Activated T-cell treated with anti-CD3 and anti-CD28 coated beads, Interleukin-2, amount 50 U/mL, for 48 hours (primary cell): ENCODE data around the gene OR8D2.

ENCODE experiments used
- DNase-seq, 2 experiments: peaks; one replicate each; pipeline ENCODE4 v3.0.0-alpha.2; 2020

The OR8D2 gene, protein sequence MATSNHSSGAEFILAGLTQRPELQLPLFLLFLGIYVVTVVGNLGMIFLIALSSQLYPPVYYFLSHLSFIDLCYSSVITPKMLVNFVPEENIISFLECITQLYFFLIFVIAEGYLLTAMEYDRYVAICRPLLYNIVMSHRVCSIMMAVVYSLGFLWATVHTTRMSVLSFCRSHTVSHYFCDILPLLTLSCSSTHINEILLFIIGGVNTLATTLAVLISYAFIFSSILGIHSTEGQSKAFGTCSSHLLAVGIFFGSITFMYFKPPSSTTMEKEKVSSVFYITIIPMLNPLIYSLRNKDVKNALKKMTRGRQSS

DNA sequence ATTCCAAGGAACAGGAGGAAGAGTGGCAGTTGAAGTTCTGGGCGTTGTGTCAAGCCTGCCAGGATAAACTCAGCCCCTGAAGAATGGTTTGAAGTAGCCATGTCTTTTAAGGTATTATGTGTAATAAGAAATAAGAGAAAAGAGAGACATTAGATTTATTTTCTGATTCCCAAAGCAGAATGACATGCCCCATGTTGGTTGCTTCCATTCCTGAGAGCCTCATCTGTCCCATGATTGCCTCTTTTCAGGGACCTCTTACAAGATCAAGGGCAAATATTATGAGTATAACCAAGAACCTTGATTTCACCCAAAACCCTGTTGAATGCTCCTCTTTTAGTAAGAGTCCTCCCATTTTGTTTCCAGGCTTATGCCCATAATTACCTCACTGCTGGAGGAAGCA, at the start of gene OR8D2:
OR8D2 (minus strand) TSS at position 101 of the 400 bp plus-strand sequence; CDS start at position 101, 0 bp downstream.
- DNase-seq: no peak

DNA sequence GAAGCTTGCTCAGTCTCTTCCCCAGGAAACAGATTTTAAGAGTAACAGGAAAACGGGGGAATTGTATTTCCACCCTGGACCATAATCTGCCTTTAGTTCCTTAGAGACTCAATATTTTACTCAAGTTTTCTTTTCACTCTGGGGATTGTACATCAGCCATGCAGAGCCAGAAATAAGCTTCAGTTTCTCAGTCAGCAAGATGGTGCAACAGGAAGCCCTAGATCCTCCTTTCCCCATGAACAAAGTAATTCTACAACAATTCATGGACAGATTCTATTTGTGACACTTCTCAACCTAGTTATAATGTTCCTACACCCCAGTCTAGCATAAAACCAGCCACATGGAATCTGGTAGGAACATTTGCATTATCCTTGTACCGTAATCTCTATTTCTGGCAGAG, 39.6 kb upstream of the OR8D2 start:
- DNase-seq: no peak

DNA sequence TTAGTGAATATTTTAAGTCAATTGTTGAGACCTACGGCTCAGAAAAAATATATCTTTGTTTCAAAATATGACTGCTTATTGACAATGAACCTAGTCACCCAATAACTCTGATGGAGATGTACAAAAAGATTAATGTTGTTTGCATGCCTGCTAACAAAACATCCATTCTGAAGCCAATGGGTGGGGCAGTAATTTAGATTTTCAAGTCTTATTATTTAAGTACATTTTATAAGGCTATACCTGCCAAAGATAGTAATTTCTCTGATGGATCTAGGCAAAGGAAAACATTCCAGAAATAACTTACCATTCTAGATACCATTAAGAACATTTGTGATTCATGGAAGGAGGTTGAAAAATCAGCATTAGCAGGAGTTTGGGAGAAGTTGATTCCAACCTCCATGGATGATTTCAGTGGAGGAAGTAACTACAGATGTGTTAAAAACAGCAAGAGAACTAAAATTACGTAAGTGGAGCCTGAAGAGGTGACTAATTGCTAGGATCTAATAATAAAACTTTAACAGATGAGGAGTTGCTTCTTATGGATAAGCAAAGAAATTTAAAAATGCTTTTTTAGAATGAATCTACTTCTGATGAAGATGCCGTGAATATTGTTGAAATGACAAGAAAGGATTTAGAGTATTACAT, 26.4 kb upstream of the OR8D2 start:
- no peak for DNase-seq

DNA sequence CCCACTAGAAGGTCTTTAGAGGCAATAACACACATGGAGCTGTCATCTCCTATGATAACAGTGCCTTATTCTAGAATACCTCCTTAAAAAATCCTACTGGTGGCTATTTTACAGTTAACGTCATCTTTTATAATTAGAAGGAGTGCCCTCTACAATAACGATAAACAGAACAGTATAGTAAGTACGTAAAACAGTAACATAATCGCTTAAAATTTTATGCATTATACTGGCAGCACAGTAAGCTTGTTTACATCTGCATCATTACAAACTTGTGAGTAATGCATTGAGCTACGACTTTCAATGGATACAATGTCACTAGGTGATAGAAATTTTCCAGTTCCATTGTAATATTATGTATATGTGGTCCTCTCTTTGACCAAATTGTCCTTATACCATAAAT, 24.3 kb upstream of the OR8D2 start:
- DNase-seq: no peak

DNA sequence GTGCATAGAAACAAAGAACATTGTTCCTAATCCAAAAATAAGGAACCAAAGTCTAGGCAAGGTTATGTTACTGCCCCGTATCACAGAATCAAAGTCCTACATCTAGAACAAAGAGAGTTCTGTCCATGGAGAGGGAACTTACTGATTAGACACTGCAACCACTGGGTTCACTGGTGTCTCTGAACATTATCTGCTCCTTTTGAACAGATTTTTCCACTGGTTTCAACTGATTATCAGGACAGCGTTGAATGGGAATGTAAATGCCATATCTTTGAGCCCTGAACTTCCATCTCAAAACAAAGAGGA, 20.1 kb upstream of the OR8D2 start:
- DNase-seq: no peak

DNA sequence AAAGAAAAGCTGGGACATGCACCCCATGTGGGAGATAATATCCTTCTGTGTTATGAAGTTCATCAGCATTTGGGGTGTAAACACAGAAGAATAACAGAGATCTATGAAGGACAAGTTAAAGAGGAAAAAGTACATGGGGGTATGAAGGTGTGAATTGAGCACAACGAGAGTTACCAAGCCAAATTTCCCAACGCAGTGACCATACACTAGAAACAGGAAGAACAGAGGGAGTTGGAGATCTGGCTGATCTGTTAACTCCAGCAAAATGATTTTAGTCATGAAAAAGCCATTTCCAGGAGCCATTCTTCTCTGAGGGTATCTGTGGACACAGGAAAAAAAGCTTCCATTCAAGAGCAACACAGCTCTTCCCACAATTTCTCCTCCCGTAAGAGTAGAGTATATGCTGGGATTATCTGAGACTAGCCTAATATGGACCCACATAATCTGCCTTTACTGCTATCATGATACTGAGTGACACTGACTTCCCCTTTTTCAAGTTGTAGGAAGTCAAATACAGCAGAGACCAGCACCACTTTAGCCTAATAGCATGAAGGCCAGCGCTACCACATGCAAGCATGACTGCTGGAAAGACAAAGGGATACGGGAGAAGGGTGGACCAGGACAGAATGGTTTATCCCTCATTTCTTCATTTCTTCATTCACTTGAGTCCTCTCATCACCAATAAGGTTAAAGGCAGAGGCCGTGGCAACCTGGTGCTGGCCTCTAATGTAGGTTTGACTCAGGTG, 19.6 kb upstream of the OR8D2 start:
- DNase-seq: no peak

DNA sequence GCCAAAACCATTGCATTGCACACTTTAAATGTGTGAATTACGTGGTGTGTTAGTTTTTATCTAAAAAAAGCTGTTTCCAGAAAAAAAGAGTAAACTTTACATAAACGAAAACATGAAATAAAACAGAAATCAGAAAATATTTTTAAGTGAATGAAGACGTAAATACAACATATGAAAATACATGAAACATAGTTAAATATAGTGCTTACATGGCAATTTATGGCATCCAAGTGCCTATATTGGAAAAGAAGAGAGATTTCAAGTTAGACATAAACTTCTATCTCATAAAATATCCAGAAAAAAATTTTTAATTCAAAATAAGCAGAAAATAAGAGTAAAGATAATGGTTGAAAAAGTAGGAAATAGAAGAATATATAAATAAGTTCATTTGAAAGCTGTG, 11.9 kb upstream of the OR8D2 start:
- DNase-seq: no peak

DNA sequence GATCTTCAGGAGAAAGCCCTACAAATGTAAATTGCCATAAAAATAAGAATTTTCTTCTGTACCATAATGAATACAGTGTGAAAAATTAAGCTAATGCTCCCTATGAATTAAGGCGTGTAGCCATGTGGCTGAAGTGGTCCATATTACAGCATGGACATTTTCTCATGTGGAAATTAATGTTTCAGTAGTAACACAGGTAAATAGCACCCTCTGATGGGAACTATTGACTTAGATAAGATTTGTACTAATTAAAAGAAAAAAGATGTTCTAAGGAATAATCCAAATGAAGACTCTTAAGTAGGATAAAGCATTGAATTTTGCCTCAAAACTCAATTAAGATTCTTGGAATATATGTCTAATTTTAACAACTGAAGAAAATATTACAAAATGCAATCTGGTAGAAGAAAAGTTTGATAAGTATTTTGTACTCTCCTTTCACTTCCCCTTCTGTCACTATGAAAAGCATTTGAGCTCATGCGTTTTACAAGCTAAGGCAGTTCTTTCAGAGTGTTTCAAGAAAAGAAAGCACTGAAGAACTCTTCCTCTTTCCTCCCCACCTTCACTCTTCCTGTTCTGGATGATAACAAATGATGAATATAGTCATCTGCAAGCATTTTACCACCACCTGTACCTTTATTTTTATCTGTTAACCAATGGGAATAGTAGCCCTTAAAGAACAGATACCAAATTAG, 9.9 kb upstream of the OR8D2 start:
- no peak for DNase-seq

DNA sequence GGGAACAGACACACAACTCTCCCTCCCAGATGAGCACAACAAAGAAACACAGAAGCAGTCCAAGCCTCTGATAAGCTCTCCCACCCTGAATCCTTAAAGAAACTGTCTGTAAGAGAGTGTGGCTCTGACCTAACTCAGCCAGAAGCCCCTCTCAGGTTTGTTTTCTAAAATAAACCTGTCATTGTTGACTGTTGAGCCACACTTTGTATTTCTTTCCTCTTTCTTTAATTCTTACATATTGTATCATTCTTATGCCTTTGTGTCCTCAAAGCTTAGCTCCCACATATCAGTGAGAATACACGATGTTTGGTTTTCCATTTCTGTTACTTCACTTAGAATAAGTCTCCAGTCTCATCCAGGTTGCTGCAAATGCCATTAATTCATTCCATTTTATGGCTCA, 7.8 kb upstream of the OR8D2 start:
- DNase-seq: no peak

DNA sequence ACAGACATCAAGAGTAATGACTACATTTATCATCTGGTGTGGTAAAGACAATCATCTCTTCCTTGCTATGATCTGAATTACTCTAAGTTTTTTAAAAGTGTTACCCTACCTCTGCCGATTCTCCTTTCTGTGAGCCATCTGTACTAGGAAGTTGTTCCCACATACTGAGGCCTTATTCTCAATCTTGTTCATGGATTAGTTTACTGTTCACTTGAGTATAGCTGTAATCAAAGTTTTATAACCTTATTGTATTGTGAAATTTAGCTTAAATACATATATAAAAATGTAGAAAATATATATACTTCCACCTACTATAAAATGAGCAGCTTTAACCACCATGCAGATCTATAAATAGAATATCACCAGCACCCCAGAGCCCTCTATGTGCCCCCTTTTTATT, 2.4 kb upstream of the OR8D2 start:
- no peak for DNase-seq

DNA sequence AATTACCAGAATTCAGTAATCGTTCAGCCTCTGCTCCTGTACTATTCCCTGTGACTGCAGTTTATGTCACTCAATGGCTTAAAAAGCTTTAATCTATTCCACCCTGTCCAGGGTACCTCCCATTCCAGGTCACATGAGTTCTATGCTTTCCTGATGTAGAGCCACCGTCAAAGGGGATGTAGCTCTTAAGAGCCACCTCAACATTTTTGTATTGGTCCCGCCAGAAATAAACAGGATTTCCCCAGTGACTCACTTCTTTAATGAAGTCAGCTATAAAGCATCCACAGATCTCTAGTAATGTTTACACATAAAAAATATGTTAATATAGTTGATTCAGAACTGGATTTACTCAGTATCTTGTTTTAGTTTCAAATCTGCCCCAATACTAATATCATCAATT, 4.9 kb downstream of the OR8D2 start:
- DNase-seq: no peak

DNA sequence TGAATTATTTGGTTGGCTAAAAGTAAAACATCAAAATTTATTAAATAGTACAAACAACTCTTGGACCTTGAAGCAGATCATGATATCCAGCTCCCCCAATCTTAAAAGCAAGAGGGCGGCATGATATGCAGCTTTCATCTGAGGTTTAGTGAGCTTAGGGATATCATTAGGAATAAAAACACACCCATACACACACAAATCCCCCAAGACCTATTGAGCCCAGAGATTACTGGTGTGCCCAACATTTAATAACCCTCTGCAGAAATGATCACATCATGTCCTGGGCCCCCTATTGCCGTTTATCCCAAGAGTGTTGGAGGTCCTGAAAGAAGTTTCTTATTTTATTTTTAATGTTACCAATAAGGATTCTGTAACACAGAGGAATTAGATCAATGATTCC, 6.1 kb downstream of the OR8D2 start, which contains the start of gene OR8D1:
OR8D1 (minus strand) TSS at position 101 of the 400 bp plus-strand sequence. CDS start 3,183 bp downstream, outside the sequence.
- no peak for DNase-seq

DNA sequence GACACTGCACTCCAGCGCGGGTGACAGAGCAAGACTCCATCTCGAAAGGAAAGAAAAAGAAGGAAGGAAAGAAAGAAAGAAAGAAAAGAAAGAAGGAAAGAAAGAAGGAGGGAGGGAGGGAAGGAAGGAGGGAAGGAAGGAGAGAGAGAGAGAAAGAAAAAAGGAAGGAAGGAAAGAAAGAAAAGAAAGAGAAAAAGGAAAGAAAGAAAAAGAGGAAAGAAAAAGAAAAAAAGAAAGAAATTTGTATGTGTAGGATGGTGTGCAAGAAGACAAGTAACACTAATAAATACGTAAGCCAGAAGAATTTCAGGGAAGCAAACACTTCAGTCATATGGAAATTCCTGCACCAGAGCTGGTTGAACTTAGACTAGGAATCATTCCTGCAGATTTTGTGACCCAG, 6.9 kb downstream of the OR8D2 start:
- no peak for DNase-seq

DNA sequence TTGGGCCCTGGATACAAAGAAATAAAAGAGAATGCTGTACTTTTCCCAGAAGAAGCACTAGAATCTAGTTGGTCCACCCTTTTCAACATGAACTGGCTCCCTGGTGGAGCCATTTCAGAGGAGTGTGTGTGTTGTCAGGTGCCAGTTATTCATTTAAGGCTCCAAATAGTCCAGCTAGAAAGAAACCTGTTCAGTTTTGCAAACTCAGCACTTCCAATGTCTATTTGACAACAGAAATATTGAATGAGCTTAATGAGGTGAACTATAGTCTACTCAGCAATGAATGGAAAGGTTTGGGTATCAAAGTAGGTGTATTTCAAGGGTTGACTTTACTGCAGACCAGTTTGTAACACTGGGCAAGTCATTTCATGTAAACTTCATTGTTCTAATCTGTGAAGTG, 8.3 kb downstream of the OR8D2 start:
- no peak for DNase-seq

DNA sequence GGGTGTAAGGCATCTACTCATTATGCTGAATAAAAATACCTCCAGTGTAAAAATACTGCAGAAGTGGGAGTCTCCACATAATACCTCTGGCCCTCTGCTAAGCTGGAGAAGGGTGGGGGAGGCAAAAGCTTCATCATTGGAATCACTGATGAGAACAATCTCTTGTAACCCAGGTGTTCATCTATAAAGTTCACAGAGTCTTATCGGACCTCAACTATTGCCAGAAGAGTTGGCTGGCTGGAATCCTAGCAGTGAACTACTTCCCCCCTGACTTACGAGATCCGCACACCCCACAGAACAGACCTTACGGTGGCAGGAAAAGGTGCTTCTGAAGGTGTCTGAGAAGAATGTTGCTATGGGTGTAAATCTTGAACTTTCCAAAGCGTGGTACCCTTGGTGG, 8.7 kb downstream of the OR8D2 start:
- no peak for DNase-seq

DNA sequence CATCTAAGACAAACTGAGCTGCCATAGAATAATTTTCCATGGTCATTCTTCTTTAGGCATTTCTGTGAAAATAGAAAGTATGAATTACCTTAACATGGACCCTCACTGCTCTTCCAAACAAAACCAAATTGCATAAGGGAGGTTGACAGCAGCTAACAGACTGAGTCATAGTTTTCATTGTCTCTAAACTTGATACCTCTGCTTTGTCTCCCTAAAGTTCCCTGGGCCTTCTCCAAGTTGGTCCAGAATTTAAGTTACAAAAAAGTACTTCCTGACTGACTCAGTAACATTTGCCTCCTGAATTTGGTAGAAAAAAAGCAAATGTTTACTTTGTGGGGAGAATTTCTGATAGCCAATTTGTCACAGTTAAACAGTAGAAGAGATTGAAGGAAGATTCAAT, 9.3 kb downstream of the OR8D2 start:
- DNase-seq: no peak

DNA sequence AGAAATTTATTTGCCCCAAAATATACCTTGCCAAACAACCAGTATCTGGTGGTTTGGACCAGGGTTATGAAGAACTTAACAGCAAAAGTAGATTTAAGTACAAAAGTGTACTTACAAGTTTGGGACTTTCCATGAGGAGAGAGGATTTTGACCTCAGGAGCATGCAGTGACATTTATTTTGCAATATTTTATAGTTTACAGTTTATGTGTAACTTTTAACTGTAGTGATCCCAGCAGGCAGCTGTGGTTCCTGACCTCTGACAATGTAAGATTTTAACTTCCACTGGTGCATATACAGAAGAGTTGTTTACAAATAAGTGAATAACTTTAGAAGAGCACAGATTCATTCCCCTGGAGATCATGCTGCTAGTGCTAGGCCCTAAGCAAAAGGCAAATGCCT, 12.9 kb downstream of the OR8D2 start:
- DNase-seq: no peak

DNA sequence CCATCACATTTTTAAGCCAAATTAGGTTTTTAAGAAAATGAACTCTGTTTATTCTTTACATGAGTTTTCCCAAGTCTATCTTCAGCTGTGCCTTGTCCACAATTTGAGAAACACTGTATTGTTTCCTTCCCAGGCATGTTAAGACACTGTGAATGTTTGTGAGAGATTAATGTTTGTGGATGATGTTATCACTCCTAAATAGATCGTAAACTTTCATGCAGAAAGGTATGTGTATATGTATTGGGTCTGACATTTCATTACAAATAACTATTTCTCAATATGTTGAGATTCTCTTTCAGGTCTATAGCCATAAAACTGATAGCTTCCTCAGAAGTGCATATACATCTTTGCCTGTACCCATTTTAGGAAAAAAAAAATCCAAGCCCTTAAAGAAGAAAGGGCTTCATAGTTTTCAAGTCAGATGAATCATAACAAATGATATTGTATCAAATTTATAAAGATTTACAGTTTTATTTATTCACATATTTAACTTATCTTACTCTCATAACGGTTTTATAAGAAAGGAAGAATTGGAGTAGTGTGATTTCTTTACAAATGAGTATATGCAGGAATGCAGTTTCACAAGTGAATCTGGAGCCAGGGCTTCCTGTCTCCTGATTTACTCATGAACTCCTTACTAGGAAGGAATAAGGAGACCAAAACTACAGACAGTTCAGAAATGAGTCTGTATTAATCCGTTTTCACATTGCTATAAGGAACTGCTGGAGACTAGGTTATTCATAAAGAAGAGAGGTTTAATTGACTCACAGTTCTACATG, 17.5 kb downstream of the OR8D2 start:
- no peak for DNase-seq

DNA sequence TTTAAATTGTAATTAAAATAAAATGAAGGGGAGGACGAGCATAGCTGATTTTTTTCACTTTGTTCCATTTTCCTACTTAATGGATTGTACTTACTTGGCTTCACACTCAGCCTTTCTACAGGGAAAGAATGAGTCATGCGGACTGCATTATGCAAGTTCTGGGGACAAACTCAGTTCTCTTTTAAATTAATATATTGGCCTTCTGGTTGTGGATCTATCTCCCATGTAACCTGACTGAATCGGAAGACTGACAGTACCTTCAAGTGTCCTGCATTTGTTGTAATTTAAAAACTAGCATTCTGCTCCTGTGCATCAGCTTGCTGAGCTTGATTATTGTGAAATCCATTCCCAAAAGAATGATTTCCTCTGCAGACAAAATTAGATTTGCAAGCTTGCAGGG, 18.4 kb downstream of the OR8D2 start:
- DNase-seq: no peak

DNA sequence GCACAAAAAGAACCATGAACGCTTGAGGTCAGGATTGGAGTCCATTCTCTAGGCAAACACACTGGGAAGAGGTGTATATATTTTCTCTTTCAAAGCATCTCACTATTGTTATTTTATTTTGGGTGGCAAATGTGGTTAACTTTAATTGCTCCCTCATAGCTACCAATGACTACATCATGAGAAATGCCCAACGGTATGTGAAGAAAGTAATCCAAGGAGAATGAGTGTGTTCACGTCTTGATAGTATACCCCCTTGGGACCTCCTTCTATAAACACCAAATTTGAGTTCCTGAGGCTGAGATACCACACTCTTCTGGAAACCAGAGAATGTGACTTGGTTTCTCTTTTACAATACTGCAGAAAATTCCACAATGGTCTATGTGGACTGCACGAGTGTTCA, 22.1 kb downstream of the OR8D2 start:
- DNase-seq: no peak

DNA sequence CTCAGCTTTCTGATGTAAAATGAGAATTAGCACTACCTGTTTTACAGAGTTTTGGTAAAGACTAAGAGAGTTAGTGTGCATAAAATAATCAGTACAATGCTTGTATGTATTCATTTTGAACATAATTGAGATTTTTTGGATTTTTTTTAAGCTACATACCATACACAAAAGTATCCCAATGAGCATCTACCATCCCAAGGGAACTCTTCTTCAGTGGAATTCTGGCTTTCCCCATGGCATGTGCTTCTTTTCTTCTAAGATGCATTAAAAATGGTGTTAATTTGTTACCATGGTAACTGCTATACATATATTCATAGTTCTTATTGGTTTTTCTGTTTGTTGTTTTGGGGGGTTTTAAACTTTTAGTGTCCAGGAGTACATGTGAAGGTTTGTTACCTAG, 24.0 kb downstream of the OR8D2 start:
- DNase-seq: no peak

DNA sequence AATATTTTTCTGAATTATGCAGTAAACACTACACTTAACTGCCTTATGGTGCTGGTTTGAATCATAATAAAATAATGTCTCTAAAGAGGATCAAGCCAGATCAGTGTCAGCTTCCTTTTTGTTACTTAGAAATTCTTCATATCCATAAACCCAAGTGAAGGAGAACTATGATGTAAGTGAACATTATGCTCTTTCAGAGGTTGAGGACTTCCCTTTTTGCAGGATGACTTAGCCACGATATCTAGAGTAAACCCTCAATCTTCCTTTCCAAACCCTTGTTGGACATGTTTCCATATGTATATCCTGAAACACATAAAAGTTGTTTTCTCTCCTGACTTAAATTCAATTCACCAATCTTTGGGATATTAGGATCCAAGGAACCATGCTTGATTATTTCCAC, 25.3 kb downstream of the OR8D2 start:
- DNase-seq: no peak
